Testis (tissue), 3 donors: ENCODE results near the gene CHI3L1. TPM values are rescaled to one million over a fixed set of nuclear protein-coding genes. Genes with fewer than 3 reads are reported as not detected.

Experiments
- DNase-seq: peaks from one replicate; pipeline ENCODE4 v3.0.0-alpha.2; 2019
- H3K27ac ChIP-seq, 2 donors: fragments of 200-600 bp; sonication (generic); one replicate each; pipeline ENCODE4 v1.5.1; 2019
- H3K27me3 ChIP-seq: fragments of 200-600 bp; sonication (generic); one replicate; pipeline ENCODE4 v1.5.1; 2019
- H3K36me3 ChIP-seq: fragments of 200-600 bp; sonication (generic); one replicate; pipeline ENCODE4 v1.5.1; 2017; ENCODE audit warnings: low read depth; ENCODE audit errors: missing control alignments
- H3K4me1 ChIP-seq: fragments of 200-600 bp; sonication (generic); one replicate; pipeline ENCODE4 v1.5.1; 2019
- H3K4me3 ChIP-seq, 2 donors: fragments of 200-600 bp; sonication (generic); one replicate each; pipeline ENCODE4 v1.5.1; 2017 to 2019
- H3K9me3 ChIP-seq: fragments of 200-600 bp; sonication (generic); one replicate; pipeline ENCODE4 v1.5.1; 2017
- POLR2A ChIP-seq: fragments of 450-650 bp; IDR thresholded peaks from one replicate; pipeline ENCODE4 v1.6.1; 2017; ENCODE audit warnings: antibody characterized with exemption, mild to moderate bottlenecking, moderate library complexity
- WGBS, 2 donors: methylation state at CpG; one replicate each; pipeline ENCODE4 v1.1.5; 2018; 5-methylcytosine and 5-hydroxymethylcytosine counted together
- intact Hi-C: fragments of 100-400 bp; cut with DNase I; formaldehyde crosslinking; loops from one replicate; pipeline ENCODE4 v1.15.1; 2023; ENCODE audit warnings: low total_unique reads
- polyA plus RNA-seq: library from polyadenylated mRNA; stranded (reverse); fragments of 350-450 nt; fragmentation: Illumina TruSeq; extraction: RNeasy Lipid Tissue Mini Kit (QIAGEN cat#74804); gene quantifications from one replicate; pipeline ENCODE4 v1.2.3, GENCODE V29; 2014; ENCODE audit warnings: low read depth, low replicate concordance; ENCODE audit not compliant: insufficient read depth
- total RNA-seq, 2 donors: library from RNA; depleted of rRNA; stranded (reverse); fragments of >200 nt; gene quantifications; one replicate each; pipeline ENCODE4 v1.2.3, GENCODE V29; 2016
- TF ChIP-seq, protein P1 (sequence below), 3 experiments: fragments of 450-650 bp in 2 of 3; fragments of 200-600 bp in 1 of 3; sonication (generic) in 1 of 3; IDR thresholded peaks; one replicate each; pipeline ENCODE4 v1.5.1; 2016 to 2019; ENCODE audit warnings: antibody characterized with exemption in 3 of 3, mild to moderate bottlenecking in 2 of 3, moderate library complexity in 1 of 3

CHI3L1 gene
- total and polyA plus RNA-seq, 3 donors from 2014 or later = 2.0 to 35.5 (median 6.6) TPM

DNA sequence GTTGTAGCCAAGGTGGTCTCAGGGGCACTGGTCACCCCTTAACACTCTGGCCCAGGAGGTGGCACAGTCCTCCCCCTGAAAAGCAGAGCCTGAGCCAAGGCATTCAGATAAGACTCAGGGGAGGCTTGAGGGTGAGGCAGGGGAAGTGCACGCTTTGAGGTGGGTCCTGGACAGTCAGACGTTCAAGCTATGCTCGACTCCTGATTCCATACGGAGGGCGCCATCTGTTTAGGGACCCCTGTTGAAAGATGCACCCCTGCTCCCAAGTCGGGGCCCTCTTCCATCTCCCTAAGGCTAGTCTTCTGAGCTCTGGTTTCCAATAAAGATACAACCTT lies 12.9 kb upstream of the CHI3L1 start:
- intact Hi-C loops = no loop called here
- Histone ChIP-seq H3K27ac (no peak overlapping the region), H3K9me3 (no peaks in the 10 kb centered on the region), H3K36me3 (no peaks in the 10 kb centered on the region), H3K4me3 (no peak overlapping the region), H3K4me1 (no peaks in the 10 kb centered on the region), H3K27me3 (no peaks in the 10 kb centered on the region)
- no peak for DNase-seq
- TF ChIP-seq, protein P1, sequence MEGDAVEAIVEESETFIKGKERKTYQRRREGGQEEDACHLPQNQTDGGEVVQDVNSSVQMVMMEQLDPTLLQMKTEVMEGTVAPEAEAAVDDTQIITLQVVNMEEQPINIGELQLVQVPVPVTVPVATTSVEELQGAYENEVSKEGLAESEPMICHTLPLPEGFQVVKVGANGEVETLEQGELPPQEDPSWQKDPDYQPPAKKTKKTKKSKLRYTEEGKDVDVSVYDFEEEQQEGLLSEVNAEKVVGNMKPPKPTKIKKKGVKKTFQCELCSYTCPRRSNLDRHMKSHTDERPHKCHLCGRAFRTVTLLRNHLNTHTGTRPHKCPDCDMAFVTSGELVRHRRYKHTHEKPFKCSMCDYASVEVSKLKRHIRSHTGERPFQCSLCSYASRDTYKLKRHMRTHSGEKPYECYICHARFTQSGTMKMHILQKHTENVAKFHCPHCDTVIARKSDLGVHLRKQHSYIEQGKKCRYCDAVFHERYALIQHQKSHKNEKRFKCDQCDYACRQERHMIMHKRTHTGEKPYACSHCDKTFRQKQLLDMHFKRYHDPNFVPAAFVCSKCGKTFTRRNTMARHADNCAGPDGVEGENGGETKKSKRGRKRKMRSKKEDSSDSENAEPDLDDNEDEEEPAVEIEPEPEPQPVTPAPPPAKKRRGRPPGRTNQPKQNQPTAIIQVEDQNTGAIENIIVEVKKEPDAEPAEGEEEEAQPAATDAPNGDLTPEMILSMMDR (IDR thresholded peaks at IDR 0.05) = no peak
- no peak for TF ChIP-seq POLR2A
- WGBS, 2 donors = 88% methylated on average over 6 of the region's 6 CpGs

DNA sequence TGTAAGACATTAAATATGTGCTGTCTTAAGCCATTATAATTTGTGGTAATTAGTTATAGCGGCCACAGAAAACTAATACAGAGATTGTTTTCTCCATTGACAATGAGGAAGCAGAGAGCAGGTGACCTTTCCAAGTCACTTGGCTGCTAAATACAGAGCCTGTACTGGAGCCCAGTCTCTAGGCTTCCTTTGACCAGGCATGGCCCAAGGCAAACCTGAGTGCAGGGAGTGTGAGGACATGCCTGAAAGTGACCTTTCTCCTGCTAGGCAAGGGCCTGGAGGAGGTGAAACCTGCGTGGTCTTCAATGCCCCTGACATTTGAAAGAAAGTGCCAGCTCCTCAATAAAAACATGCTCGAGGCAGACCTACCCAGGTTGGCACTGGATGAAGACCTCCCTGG lies 12.5 kb upstream of the CHI3L1 start:
- DNase-seq = no peak
- WGBS, 2 donors = 93 to 96% methylated on average over 2 to 3 of the region's 3 CpGs
- Histone ChIP-seq H3K36me3 (no peaks in the 10 kb centered on the region), H3K9me3 (no peaks in the 10 kb centered on the region), H3K27ac (no peak overlapping the region), H3K27me3 (no peaks in the 10 kb centered on the region), H3K4me3 (no peak overlapping the region), H3K4me1 (no peaks in the 10 kb centered on the region)
- intact Hi-C loops = no loop called here
- TF ChIP-seq, protein P1 (IDR thresholded peaks at IDR 0.05) = no peak
- no peak for TF ChIP-seq POLR2A

DNA sequence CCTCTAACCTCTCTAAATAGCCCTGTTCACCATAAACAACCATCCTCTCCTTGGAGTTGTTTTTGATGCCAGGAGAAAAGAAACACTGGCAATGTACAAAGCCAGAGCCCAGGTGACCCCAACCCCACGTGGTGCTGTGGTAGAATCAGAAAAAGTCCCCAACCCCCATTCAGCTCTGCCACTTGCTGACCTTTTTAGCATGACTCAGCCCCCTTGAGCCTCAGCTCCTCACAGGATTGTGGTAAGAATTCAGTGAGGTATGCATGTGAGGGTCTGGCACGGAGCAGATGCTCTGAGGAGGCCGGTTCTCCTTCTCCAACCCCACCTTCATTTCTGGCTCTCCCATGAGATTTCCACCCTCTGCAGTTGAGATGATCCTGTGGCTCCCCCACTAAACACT lies 11.1 kb upstream of the CHI3L1 start:
- no peaks in the 10 kb centered on the region for H3K4me1 ChIP-seq
- no peaks in the 10 kb centered on the region for H3K36me3 ChIP-seq
- TF ChIP-seq, protein P1 (IDR thresholded peaks at IDR 0.05) = no peak
- TF ChIP-seq POLR2A = no peak
- WGBS, 2 donors = 70 to 80% methylated on average over 3 of the region's 3 CpGs
- H3K9me3 ChIP-seq = no peaks in the 10 kb centered on the region
- H3K27me3 ChIP-seq = no peaks in the 10 kb centered on the region
- H3K4me3 ChIP-seq = no peak overlapping the region
- intact Hi-C loops = no loop called here
- no peak overlapping the region for H3K27ac ChIP-seq
- DNase-seq = no peak

DNA sequence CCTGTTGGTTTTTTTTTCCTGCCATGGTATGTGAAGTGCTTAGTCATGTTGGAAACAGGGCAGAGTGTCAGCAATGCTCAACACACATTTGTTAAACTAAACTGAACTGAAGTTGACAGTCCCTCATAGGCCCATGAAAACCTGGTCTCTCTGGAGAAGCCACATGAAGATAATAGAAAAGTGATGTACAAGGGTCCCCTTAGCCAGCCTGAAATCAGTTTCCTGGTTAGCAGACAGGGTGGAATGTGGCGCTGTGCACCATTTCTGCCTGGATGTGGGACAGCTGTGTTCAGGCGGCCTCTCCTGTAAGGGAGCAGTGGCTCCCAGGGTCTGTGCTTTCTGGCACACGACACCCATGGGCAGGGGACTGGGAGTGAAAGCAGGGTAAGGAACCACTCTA lies 9.9 kb upstream of the CHI3L1 start:
- DNase-seq = no peak
- Histone ChIP-seq H3K4me1 (no peaks in the 10 kb centered on the region), H3K36me3 (no peaks in the 10 kb centered on the region), H3K9me3 (no peaks in the 10 kb centered on the region), H3K27me3 (no peaks in the 10 kb centered on the region), H3K27ac (no peak overlapping the region), H3K4me3 (no peak overlapping the region)
- 90 to 100% methylated on average over 1 to 3 of the region's 3 CpGs for WGBS, 2 donors
- TF ChIP-seq, protein P1 (IDR thresholded peaks at IDR 0.05) = no peak
- no peak for TF ChIP-seq POLR2A
- intact Hi-C loops = no loop called here

DNA sequence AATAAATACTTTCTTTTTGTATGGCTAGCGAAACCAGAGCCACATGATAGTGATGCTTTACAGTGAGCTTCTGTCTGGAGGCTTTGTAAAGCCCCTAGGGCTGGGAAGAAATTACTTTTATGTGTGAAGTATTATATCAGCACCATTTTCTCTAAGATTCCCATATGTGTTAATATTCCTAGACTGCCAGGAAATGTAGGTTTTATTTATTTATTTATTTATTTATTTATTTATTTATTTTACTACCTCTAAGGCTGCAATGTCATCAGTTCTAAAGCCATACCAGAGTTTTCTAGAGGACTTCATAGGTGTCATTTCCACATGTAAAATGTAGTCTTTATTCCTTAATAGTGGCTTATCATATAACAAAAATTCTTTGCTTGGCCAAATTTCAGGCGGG lies 4.4 kb upstream of the CHI3L1 start:
- Histone ChIP-seq H3K4me1 (peaks cover 12% of the 10 kb centered on the region), H3K27me3 (no peaks in the 10 kb centered on the region), H3K27ac (no peak overlapping the region), H3K9me3 (no peaks in the 10 kb centered on the region), H3K4me3 (no peak overlapping the region), H3K36me3 (no peaks in the 10 kb centered on the region)
- no peak for DNase-seq
- WGBS, 2 donors = 84 to 100% methylated on average over 2 of the region's 2 CpGs
- intact Hi-C loops = no loop called here
- TF ChIP-seq, protein P1 (IDR thresholded peaks at IDR 0.05) = no peak
- no peak for TF ChIP-seq POLR2A
